ENCODE results near the gene SHQ1.

DNA sequence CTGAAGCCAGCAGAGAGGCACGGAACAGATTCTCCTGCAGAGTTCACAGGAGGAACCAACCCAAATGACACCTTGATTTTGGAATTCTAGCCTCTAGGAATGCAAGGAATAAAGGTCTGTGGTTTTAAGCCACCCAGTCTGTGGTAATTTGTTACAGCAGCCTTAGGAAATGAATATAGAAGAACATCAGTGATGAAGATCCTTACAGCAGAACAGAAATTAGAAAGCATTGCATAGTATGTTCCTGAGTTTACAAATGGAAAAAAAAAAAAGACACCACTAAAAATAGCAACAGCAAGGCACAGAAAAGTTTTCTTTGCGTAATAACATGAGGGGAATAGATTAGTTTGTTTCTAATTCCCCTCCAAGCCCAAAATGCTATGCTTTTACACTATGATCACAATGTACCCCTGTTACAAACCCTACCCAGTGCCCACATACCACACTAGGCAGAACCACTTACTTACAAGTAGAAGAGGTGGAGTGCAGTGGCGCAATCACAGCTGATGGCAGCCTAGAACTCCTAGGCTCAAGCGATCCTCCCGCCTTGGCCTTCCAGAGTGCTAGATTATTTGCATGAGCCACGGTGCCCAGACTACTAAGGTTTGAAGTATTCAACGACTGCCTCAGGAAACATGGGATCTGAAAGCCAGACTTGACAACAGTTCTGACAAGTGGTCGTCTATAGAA is 84.3 kb downstream of the SHQ1 start:
- TF ChIP-seq GABPA (tag; conservative IDR thresholded peaks at IDR 0.05; ENCODE audit: low read depth) (no peak), STAT5B (CRISPR knock-in tag; IDR thresholded peaks at IDR 0.05) (no peak), ZNF75A (CRISPR knock-in tag; IDR thresholded peaks at IDR 0.05) (no peak), JUNB (CRISPR knock-in tag; conservative IDR thresholded peaks at IDR 0.05) (no peak), ZNF583 (CRISPR knock-in tag; IDR thresholded peaks at IDR 0.05) (no peak), EZH2 (IDR thresholded peaks at IDR 0.05; ENCODE audit: borderline replicate concordance, low read depth, low read length) (no peak), NFIC (IDR thresholded peaks at IDR 0.05) (no peak), SP1 (CRISPR knock-in tag; IDR thresholded peaks at IDR 0.05) (no peak), SLC30A9 (CRISPR knock-in tag; IDR thresholded peaks at IDR 0.05) (no peak), PHB2 (IDR thresholded peaks at IDR 0.05; ENCODE audit: low read depth) (no peak), NR2C1 (IDR thresholded peaks at IDR 0.05) (no peak), NR2C1 (tag; IDR thresholded peaks at IDR 0.05) (no peak)
- TF ChIP-seq, protein P1, sequence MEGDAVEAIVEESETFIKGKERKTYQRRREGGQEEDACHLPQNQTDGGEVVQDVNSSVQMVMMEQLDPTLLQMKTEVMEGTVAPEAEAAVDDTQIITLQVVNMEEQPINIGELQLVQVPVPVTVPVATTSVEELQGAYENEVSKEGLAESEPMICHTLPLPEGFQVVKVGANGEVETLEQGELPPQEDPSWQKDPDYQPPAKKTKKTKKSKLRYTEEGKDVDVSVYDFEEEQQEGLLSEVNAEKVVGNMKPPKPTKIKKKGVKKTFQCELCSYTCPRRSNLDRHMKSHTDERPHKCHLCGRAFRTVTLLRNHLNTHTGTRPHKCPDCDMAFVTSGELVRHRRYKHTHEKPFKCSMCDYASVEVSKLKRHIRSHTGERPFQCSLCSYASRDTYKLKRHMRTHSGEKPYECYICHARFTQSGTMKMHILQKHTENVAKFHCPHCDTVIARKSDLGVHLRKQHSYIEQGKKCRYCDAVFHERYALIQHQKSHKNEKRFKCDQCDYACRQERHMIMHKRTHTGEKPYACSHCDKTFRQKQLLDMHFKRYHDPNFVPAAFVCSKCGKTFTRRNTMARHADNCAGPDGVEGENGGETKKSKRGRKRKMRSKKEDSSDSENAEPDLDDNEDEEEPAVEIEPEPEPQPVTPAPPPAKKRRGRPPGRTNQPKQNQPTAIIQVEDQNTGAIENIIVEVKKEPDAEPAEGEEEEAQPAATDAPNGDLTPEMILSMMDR (IDR thresholded peaks at IDR 0.05 in 2 of 3, conservative IDR thresholded peaks at IDR 0.05 in 1 of 3; ENCODE audit: insufficient read depth in 2 of 3, low read depth in 1 of 3, low read length in 3 of 3): no peak
- TF ChIP-seq, protein P2, sequence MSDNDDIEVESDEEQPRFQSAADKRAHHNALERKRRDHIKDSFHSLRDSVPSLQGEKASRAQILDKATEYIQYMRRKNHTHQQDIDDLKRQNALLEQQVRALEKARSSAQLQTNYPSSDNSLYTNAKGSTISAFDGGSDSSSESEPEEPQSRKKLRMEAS (CRISPR knock-in tag; IDR thresholded peaks at IDR 0.05): no peak
- TF ChIP-seq, protein P3, sequence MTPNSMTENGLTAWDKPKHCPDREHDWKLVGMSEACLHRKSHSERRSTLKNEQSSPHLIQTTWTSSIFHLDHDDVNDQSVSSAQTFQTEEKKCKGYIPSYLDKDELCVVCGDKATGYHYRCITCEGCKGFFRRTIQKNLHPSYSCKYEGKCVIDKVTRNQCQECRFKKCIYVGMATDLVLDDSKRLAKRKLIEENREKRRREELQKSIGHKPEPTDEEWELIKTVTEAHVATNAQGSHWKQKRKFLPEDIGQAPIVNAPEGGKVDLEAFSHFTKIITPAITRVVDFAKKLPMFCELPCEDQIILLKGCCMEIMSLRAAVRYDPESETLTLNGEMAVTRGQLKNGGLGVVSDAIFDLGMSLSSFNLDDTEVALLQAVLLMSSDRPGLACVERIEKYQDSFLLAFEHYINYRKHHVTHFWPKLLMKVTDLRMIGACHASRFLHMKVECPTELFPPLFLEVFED (CRISPR knock-in tag; conservative IDR thresholded peaks at IDR 0.05): no peak
